ENCODE measurements around the gene TNFAIP8.
"Not testable (repeated sequence)": the region's sequence is repeated elsewhere in the genome, so short reads cannot be mapped to it uniquely, and the experiment has no call there.

- TF ChIP-seq PAX8 (CRISPR knock-in tag; IDR thresholded peaks at IDR 0.05; ENCODE audit: borderline replicate concordance); ZBTB20 (CRISPR knock-in tag; IDR thresholded peaks at IDR 0.05; ENCODE audit: borderline replicate concordance, low read depth); CTCF (CRISPR knock-in tag; IDR thresholded peaks at IDR 0.05); ZNF546 (CRISPR knock-in tag; conservative IDR thresholded peaks at IDR 0.05); ZNF17 (CRISPR knock-in tag; IDR thresholded peaks at IDR 0.05); POLR2AphosphoS5 (IDR thresholded peaks at IDR 0.05; ENCODE audit: low read depth, low read length); ZNF207 (IDR thresholded peaks at IDR 0.05; ENCODE audit: borderline replicate concordance); NR1H2 (CRISPR knock-in tag; IDR thresholded peaks at IDR 0.05; ENCODE audit: borderline replicate concordance, low read depth); KLF16 (CRISPR knock-in tag; IDR thresholded peaks at IDR 0.05); U2AF1 (optimal IDR thresholded peaks at IDR 0.05; ENCODE audit: low read depth, low read length); RAD21 (CRISPR knock-in tag; IDR thresholded peaks at IDR 0.05); POLR2A (IDR thresholded peaks at IDR 0.05; ENCODE audit: insufficient read depth in 1 of 2, low read depth in 2 of 2, low read length in 2 of 2); FOXK1 (CRISPR knock-in tag; IDR thresholded peaks at IDR 0.05; ENCODE audit: borderline replicate concordance, low read depth): not testable (repeated sequence)
Observed at GRCh38 chr5:119428574-119428973, 72.8 kb downstream of the TNFAIP8 start.

All from HepG2 (cell line).